ENCODE data around the gene MSI2.

MSI2 gene

GRCh38 chr17:57665696-57666095, 409.4 kb downstream of the MSI2 start:
- peak; percentile 52 for DNase-seq (ENCODE audit: low spot score)

- peak; percentile 29 for DNase-seq (ENCODE audit: low spot score)
These were observed 410.0 kb downstream of the MSI2 start for GRCh38 chr17:57666201-57666870.

- DNase-seq (ENCODE audit: low spot score): peak; percentile 37
These were observed 410.6 kb downstream of the MSI2 start for GRCh38 chr17:57666946-57667345.

- DNase-seq (ENCODE audit: low spot score): peak; percentile 34
These were observed 411.2 kb downstream of the MSI2 start for GRCh38 chr17:57667461-57667923.

GRCh38 chr17:57668332-57668731, 412.0 kb downstream of the MSI2 start:
- peak; percentile 31 for DNase-seq (ENCODE audit: low spot score)

GRCh38 chr17:57669671-57670529, 413.6 kb downstream of the MSI2 start:
- DNase-seq (ENCODE audit: low spot score): peak; percentile 38

- peak; percentile 40 for DNase-seq (ENCODE audit: low spot score)
These were observed 414.6 kb downstream of the MSI2 start for GRCh38 chr17:57670769-57671569.

GRCh38 chr17:57671667-57672632, 415.6 kb downstream of the MSI2 start:
- peak; percentile 92 for DNase-seq (ENCODE audit: low spot score)

- peak; percentile 34 for DNase-seq (ENCODE audit: low spot score)
These were observed 416.6 kb downstream of the MSI2 start for GRCh38 chr17:57672971-57673370.

GRCh38 chr17:57674894-57675293, 418.6 kb downstream of the MSI2 start:
- DNase-seq (ENCODE audit: low spot score): peak; percentile 33

- DNase-seq (ENCODE audit: low spot score): peak; percentile 48
These were observed 419.4 kb downstream of the MSI2 start for GRCh38 chr17:57675427-57676387.

- peak; percentile 34 for DNase-seq (ENCODE audit: low spot score)
These were observed 420.2 kb downstream of the MSI2 start for GRCh38 chr17:57676543-57676942.

- DNase-seq (ENCODE audit: low spot score): peak; percentile 23
These were observed 421.0 kb downstream of the MSI2 start for GRCh38 chr17:57677301-57677700.

- DNase-seq (ENCODE audit: low spot score): peak; percentile 34
These were observed 421.5 kb downstream of the MSI2 start for GRCh38 chr17:57677858-57678257.

- peak; percentile 42 for DNase-seq (ENCODE audit: low spot score)
These were observed 422.1 kb downstream of the MSI2 start for GRCh38 chr17:57678393-57678792.

- DNase-seq (ENCODE audit: low spot score): peak; percentile 31
These were observed 423.0 kb downstream of the MSI2 start for GRCh38 chr17:57679356-57679755.

- DNase-seq (ENCODE audit: low spot score): peak; percentile 24
These were observed 423.8 kb downstream of the MSI2 start for GRCh38 chr17:57679906-57680695.

- DNase-seq (ENCODE audit: low spot score): peak; percentile 41
These were observed 426.4 kb downstream of the MSI2 start for GRCh38 chr17:57682701-57683100.

Data from ecto neural progenitor cell (in vitro differentiated cells).